ENCODE measurements around the gene CMTM7. TPM values are rescaled to one million over a fixed set of nuclear protein-coding genes. Genes with fewer than 3 reads are reported as not detected.

CMTM7 gene
- total and polyA plus RNA-seq, 10 of the 15 experiments (the other 5 are each of a cell fraction or from before 2014, with no cell fraction given) = 3.7 to 36.4 (median 14.7) TPM

DNA sequence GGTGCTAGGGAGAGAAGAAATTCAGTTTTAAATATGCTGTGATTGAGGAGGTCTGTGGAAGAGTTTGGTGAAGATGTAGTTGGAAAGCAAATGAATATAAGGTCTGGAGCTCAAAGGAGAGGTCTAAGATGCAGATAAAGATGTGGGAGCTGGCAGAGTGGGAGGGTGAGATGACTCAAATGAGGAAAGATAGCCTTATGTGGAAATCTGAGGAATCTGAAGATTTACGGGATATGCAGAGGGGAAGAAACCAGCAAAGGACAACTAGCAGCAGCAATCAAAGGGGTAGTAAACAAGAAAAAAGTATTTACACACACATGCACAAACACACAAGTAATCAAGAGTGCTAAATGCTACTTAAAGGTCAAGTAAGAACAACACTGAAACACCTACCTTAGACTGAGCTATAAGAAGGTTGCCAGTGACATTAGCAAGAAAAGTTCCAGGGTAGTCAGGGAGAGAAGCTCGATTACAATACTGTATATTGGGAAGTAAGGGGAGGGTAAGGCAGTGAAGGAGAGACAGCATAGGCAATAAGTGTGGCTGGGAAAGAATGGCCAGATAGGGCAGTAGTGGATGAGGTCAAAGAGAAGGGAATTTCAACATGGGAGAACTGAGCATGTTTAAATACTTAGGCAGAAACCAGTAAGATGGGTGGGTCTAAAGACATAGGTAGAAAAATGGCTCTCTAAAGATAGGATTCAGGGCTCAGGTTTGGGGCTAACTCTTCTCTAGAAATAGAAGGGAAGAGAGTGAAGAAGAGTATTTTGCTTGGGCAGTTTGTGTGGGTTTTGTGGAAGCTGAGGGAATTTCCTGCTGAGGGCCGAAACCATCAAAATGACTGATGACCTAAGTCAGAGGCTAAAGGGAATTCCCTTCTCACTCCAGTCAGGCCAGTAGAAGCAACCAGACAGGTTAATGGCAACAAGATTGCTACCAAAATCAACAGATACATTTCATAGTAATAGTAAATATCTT is 102.1 kb downstream of the CMTM7 start (continued):
- TF ChIP-seq JUNB (IDR thresholded peaks at IDR 0.05) (peak; percentile 85), JUND (IDR thresholded peaks at IDR 0.05; ENCODE audit: low read depth, low read length) (peak; percentile 28; the same call in 1 of the 2 replicates), FOS (IDR thresholded peaks at IDR 0.05; ENCODE audit: borderline replicate concordance, extremely low read depth, insufficient read length) (no peak), IKZF2 (IDR thresholded peaks at IDR 0.05) (peak; percentile 81 to 86), LARP7 (IDR thresholded peaks at IDR 0.05) (no peak), ZNF384 (IDR thresholded peaks at IDR 0.05; ENCODE audit: borderline replicate concordance, low read depth, low read length) (no peak), MTA3 (IDR thresholded peaks at IDR 0.05; ENCODE audit: borderline replicate concordance, low read length) (peak; percentile 50; the same call in 1 of the 2 replicates), BACH1 (IDR thresholded peaks at IDR 0.05; ENCODE audit: borderline replicate concordance) (peak; percentile 67; the same call in 1 of the 2 replicates), SRF (IDR thresholded peaks at IDR 0.05; ENCODE audit: low read depth in 2 of 2, low read length in 2 of 2) (no peak), FOXM1 (IDR thresholded peaks at IDR 0.05; ENCODE audit: low read depth, low read length) (peak; percentile 91; the same call in 1 of the 2 replicates), CEBPB (IDR thresholded peaks at IDR 0.05; ENCODE audit: borderline replicate concordance in 1 of 2, low read depth in 2 of 2, low read length in 2 of 2) (0 out of 4 replicates have a peak, but pooled peaks of 1 of the 2 experiments have one; percentile 28), TBL1XR1 (IDR thresholded peaks at IDR 0.05; ENCODE audit: low read depth, low read length) (peak; percentile 82), RAD21 (IDR thresholded peaks at IDR 0.05; ENCODE audit: insufficient read depth, low read depth, low read length) (no peak), EGR1 (IDR thresholded peaks at IDR 0.05; ENCODE audit: borderline replicate concordance in 1 of 2, low read depth in 2 of 2, low read length in 2 of 2) (no peak), HDAC2 (IDR thresholded peaks at IDR 0.05) (no peak), SP1 (IDR thresholded peaks at IDR 0.05; ENCODE audit: low read depth, low read length) (peak; percentile 68), ASH2L (IDR thresholded peaks at IDR 0.05; ENCODE audit: borderline replicate concordance, low read depth) (no peak)
- TF ChIP-seq, protein P1, sequence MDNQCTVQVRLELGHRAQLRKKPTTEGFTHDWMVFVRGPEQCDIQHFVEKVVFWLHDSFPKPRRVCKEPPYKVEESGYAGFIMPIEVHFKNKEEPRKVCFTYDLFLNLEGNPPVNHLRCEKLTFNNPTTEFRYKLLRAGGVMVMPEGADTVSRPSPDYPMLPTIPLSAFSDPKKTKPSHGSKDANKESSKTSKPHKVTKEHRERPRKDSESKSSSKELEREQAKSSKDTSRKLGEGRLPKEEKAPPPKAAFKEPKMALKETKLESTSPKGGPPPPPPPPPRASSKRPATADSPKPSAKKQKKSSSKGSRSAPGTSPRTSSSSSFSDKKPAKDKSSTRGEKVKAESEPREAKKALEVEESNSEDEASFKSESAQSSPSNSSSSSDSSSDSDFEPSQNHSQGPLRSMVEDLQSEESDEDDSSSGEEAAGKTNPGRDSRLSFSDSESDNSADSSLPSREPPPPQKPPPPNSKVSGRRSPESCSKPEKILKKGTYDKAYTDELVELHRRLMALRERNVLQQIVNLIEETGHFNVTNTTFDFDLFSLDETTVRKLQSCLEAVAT (IDR thresholded peaks at IDR 0.05) = peak; percentile 54
- TF ChIP-seq, protein P2, sequence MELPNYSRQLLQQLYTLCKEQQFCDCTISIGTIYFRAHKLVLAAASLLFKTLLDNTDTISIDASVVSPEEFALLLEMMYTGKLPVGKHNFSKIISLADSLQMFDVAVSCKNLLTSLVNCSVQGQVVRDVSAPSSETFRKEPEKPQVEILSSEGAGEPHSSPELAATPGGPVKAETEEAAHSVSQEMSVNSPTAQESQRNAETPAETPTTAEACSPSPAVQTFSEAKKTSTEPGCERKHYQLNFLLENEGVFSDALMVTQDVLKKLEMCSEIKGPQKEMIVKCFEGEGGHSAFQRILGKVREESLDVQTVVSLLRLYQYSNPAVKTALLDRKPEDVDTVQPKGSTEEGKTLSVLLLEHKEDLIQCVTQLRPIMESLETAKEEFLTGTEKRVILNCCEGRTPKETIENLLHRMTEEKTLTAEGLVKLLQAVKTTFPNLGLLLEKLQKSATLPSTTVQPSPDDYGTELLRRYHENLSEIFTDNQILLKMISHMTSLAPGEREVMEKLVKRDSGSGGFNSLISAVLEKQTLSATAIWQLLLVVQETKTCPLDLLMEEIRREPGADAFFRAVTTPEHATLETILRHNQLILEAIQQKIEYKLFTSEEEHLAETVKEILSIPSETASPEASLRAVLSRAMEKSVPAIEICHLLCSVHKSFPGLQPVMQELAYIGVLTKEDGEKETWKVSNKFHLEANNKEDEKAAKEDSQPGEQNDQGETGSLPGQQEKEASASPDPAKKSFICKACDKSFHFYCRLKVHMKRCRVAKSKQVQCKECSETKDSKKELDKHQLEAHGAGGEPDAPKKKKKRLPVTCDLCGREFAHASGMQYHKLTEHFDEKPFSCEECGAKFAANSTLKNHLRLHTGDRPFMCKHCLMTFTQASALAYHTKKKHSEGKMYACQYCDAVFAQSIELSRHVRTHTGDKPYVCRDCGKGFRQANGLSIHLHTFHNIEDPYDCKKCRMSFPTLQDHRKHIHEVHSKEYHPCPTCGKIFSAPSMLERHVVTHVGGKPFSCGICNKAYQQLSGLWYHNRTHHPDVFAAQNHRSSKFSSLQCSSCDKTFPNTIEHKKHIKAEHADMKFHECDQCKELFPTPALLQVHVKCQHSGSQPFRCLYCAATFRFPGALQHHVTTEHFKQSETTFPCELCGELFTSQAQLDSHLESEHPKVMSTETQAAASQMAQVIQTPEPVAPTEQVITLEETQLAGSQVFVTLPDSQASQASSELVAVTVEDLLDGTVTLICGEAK (IDR thresholded peaks at IDR 0.05; ENCODE audit: borderline replicate concordance) = no peak
- TF ChIP-seq, protein P3, sequence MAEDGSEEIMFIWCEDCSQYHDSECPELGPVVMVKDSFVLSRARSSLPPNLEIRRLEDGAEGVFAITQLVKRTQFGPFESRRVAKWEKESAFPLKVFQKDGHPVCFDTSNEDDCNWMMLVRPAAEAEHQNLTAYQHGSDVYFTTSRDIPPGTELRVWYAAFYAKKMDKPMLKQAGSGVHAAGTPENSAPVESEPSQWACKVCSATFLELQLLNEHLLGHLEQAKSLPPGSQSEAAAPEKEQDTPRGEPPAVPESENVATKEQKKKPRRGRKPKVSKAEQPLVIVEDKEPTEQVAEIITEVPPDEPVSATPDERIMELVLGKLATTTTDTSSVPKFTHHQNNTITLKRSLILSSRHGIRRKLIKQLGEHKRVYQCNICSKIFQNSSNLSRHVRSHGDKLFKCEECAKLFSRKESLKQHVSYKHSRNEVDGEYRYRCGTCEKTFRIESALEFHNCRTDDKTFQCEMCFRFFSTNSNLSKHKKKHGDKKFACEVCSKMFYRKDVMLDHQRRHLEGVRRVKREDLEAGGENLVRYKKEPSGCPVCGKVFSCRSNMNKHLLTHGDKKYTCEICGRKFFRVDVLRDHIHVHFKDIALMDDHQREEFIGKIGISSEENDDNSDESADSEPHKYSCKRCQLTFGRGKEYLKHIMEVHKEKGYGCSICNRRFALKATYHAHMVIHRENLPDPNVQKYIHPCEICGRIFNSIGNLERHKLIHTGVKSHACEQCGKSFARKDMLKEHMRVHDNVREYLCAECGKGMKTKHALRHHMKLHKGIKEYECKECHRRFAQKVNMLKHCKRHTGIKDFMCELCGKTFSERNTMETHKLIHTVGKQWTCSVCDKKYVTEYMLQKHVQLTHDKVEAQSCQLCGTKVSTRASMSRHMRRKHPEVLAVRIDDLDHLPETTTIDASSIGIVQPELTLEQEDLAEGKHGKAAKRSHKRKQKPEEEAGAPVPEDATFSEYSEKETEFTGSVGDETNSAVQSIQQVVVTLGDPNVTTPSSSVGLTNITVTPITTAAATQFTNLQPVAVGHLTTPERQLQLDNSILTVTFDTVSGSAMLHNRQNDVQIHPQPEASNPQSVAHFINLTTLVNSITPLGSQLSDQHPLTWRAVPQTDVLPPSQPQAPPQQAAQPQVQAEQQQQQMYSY (CRISPR knock-in tag; IDR thresholded peaks at IDR 0.05) = no peak
